CD14-positive monocyte (primary cell): ENCODE results near the gene HDAC4. TPM values are rescaled to one million over a fixed set of nuclear protein-coding genes. Genes with fewer than 3 reads are reported as not detected.
A peak's percentile ranks its signal among the peaks of the same experiment; 100 is the strongest.

Source experiments
- DNase-seq, 3 donors: peaks; one replicate each; pipeline ENCODE4 v3.0.0-alpha.2; 2011 to 2022
- H2AFZ ChIP-seq: 2 replicates; pipeline ENCODE4 v1.6.0; 2012; ENCODE audit warnings: mild to moderate bottlenecking, low read depth, low read length, inconsistent platforms; ENCODE audit not compliant: insufficient read depth, poor library complexity, severe bottlenecking
- H3K27ac ChIP-seq, 2 donors: 1 replicate in 1 of 2; 2 replicates in 1 of 2; pipeline ENCODE4 v1.5.1; 2012 to 2013; ENCODE audit warnings: low read length in 2 of 2, control low read depth in 1 of 2, inconsistent platforms in 1 of 2, low read depth in 1 of 2, mild to moderate bottlenecking in 1 of 2
- H3K27me3 ChIP-seq, 2 donors: one replicate each; pipeline versions ENCODE4 v1.6.0 to v1.6.1; 2011 to 2013; ENCODE audit warnings: low read length in 2 of 2; ENCODE audit not compliant: control insufficient read depth in 2 of 2, insufficient read depth in 2 of 2
- H3K36me3 ChIP-seq, 2 donors: replicated peaks in 1 of 2; 1 replicate in 1 of 2; 2 replicates in 1 of 2; pipeline versions ENCODE4 v1.5.1 to v1.6.1; 2012 to 2013; ENCODE audit warnings: low read length in 2 of 2, control low read depth in 1 of 2, inconsistent platforms in 1 of 2, mild to moderate bottlenecking in 1 of 2; ENCODE audit not compliant: insufficient read depth in 2 of 2, control insufficient read depth in 1 of 2
- H3K4me1 ChIP-seq, 2 donors: 1 replicate in 1 of 2; 2 replicates in 1 of 2; pipeline versions ENCODE4 v1.5.1 to v1.6.1; 2012 to 2013; ENCODE audit warnings: low read length in 2 of 2, control low read depth in 1 of 2, inconsistent platforms in 1 of 2, mild to moderate bottlenecking in 1 of 2, moderate library complexity in 1 of 2; ENCODE audit not compliant: insufficient read depth in 2 of 2, control insufficient read depth in 1 of 2
- H3K4me2 ChIP-seq: replicated peaks from 2 replicates; pipeline ENCODE3; 2012; ENCODE audit warnings: low read length, moderate library complexity, mild to moderate bottlenecking; ENCODE audit not compliant: poor library complexity, severe bottlenecking; ENCODE audit errors: extremely low read depth
- H3K4me3 ChIP-seq, 3 experiments: fragments of 200-600 bp in 1 of 3; sonication (generic) in 1 of 3; replicated peaks in 1 of 3; 1 replicate in 2 of 3; 2 replicates in 1 of 3; pipeline ENCODE4 v1.5.1; 2011 to 2013; ENCODE audit warnings: low read length in 3 of 3, mild to moderate bottlenecking in 3 of 3, control low read depth in 2 of 3, low read depth in 2 of 3, inconsistent platforms in 1 of 3, moderate library complexity in 1 of 3
- H3K79me2 ChIP-seq: 2 replicates; pipeline ENCODE4 v1.6.0; 2012; ENCODE audit warnings: mild to moderate bottlenecking, control low read depth, inconsistent platforms, low read length, moderate library complexity; ENCODE audit not compliant: insufficient read depth
- H3K9ac ChIP-seq: 2 replicates; pipeline ENCODE4 v1.6.0; 2017; ENCODE audit warnings: low read length, mild to moderate bottlenecking; ENCODE audit not compliant: insufficient read depth, poor library complexity, severe bottlenecking
- H3K9me3 ChIP-seq, 2 donors: replicated peaks in 1 of 2; 1 replicate in 1 of 2; 2 replicates in 1 of 2; pipeline versions ENCODE4 v1.5.1 to v1.6.1; 2012 to 2013; ENCODE audit warnings: low read length in 2 of 2, control low read depth in 1 of 2; ENCODE audit not compliant: control insufficient read depth in 1 of 2, insufficient read depth in 1 of 2
- H4K20me1 ChIP-seq: 2 replicates; pipeline ENCODE4 v1.6.0; 2012; ENCODE audit warnings: mild to moderate bottlenecking, low read length, control low read depth, moderate library complexity; ENCODE audit not compliant: insufficient read depth
- H3K27ac Mint-ChIP-seq, 7 donors: one replicate each; pipeline ENCODE4 v1.8.0; 2020; ENCODE audit warnings: mild to moderate bottlenecking in 7 of 7, mixed read lengths in 7 of 7, moderate library complexity in 6 of 7, inconsistent platforms in 2 of 7
- H3K27me3 Mint-ChIP-seq, 3 donors: one replicate each; pipeline ENCODE4 v1.8.0; 2021 to 2022; ENCODE audit warnings: low read depth in 3 of 3, mild to moderate bottlenecking in 3 of 3, mixed read lengths in 3 of 3, moderate library complexity in 3 of 3, inconsistent platforms in 1 of 3
- H3K36me3 Mint-ChIP-seq, 2 donors: one replicate each; pipeline ENCODE4 v1.8.0; 2020; ENCODE audit warnings: mixed read lengths in 2 of 2, inconsistent platforms in 1 of 2, mild to moderate bottlenecking in 1 of 2
- H3K4me1 Mint-ChIP-seq: one replicate; pipeline ENCODE4 v1.8.0; 2020; ENCODE audit warnings: mild to moderate bottlenecking, mixed read lengths
- H3K4me3 Mint-ChIP-seq, 2 donors: one replicate each; pipeline ENCODE4 v1.8.0; 2020; ENCODE audit warnings: mild to moderate bottlenecking in 2 of 2, mixed read lengths in 2 of 2, moderate library complexity in 1 of 2
- H3K9me3 Mint-ChIP-seq, 7 donors: one replicate each; pipeline ENCODE4 v1.8.0; 2020 to 2022; ENCODE audit warnings: mixed read lengths in 7 of 7, mild to moderate bottlenecking in 6 of 7, moderate library complexity in 6 of 7, inconsistent platforms in 2 of 7
- WGBS: methylation state at CpG from one replicate; pipeline ENCODE4 v1.1.5; 2013; ENCODE audit warnings: missing lambda C conversion rate; ENCODE audit not compliant: insufficient coverage; 5-methylcytosine and 5-hydroxymethylcytosine counted together
- intact Hi-C, 2 donors: fragments of 100-400 bp; cut with micrococcal nuclease; formaldehyde crosslinking; loops; one replicate each; pipeline versions ENCODE4 v1.15.0 to v1.15.1; 2023
- polyA plus RNA-seq, 3 donors: library from polyadenylated mRNA; depleted of rRNA in 1 of 3; unstranded in 2 of 3; stranded (reverse) in 1 of 3; fragments of 300-500 nt in 2 of 3; fragments of >200 nt in 1 of 3; fragmentation: Illumina TruSeq in 2 of 3; gene quantifications; 1 replicate in 2 of 3; 2 replicates in 1 of 3; pipeline ENCODE4 v1.2.3, GENCODE V29; 2012 to 2021
- TF ChIP-seq, protein P1 (sequence below): fragments of 200-600 bp; IDR thresholded peaks from one replicate; pipeline ENCODE4 v1.8.0; 2022; ENCODE audit warnings: antibody characterized with exemption, mild to moderate bottlenecking

Gene HDAC4
- polyA plus RNA-seq, 3 donors: 3.3 to 23.0 (median 4.5) TPM

DNA sequence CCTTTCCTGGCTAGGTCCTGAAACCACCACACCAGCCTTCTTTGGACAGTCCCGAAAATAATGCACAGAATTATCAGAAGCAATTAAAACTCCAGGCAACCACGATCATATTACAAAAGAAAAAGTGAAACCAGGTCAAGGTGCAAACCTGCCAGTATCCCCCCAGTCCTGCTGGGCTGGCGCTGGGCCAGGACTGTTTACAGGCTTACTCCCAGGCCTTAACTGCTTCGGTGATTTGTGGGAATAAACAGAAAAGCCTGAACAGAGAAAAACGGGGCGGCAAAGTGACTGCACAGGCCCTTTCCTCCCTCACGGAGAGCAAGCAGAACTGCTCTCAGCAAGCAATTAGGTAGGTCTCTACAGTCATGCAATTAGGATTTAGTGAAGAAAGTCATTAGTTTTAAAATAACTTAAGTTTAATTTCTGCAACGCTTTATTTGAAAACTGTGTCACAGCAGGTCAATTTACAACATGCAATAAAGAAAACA is 1.3 kb downstream of the HDAC4 start:
- Mint-ChIP-seq H3K36me3 (peaks cover 10 to 11% of the 10 kb centered on the region in 2 donors), H3K27me3 (peaks cover 0 to 11% (median 0%) of the 10 kb centered on the region in 3 donors), H3K27ac (peak overlapping the region; percentile 74 to 91 (median 86)), H3K4me1 (peaks cover 47% of the 10 kb centered on the region), H3K4me3 (peak overlapping the region; percentile 89 to 90), H3K9me3 (no peaks in the 10 kb centered on the region)
- Histone ChIP-seq H3K79me2 (peaks cover 61% of the 10 kb centered on the region), H3K4me1 (peaks cover 14 to 36% of the 10 kb centered on the region in 2 donors), H4K20me1 (peaks cover 24% of the 10 kb centered on the region), H3K9me3 (no peaks in the 10 kb centered on the region), H2AFZ (no peak overlapping the region), H3K36me3 (no peaks in the 10 kb centered on the region), H3K4me2 (peak overlapping the region; percentile 89), H3K4me3 (peak overlapping the region; percentile 46 to 76 (median 73)), H3K27me3 (no peaks in the 10 kb centered on the region), H3K27ac (peak overlapping the region in 1 of 2 donors; percentile 81), H3K9ac (peak overlapping the region; percentile 82)
- DNase-seq: no peak
- TF ChIP-seq, protein P1, sequence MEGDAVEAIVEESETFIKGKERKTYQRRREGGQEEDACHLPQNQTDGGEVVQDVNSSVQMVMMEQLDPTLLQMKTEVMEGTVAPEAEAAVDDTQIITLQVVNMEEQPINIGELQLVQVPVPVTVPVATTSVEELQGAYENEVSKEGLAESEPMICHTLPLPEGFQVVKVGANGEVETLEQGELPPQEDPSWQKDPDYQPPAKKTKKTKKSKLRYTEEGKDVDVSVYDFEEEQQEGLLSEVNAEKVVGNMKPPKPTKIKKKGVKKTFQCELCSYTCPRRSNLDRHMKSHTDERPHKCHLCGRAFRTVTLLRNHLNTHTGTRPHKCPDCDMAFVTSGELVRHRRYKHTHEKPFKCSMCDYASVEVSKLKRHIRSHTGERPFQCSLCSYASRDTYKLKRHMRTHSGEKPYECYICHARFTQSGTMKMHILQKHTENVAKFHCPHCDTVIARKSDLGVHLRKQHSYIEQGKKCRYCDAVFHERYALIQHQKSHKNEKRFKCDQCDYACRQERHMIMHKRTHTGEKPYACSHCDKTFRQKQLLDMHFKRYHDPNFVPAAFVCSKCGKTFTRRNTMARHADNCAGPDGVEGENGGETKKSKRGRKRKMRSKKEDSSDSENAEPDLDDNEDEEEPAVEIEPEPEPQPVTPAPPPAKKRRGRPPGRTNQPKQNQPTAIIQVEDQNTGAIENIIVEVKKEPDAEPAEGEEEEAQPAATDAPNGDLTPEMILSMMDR: no peak
- intact Hi-C loops: loop anchor here (2.0 to 10.0 kb wide), 2 partner anchors 125 to 131 kb away; no protein-coding TSS in a partner anchor
- WGBS: no CpG with 5 or more reads among the region's 8 CpGs

DNA sequence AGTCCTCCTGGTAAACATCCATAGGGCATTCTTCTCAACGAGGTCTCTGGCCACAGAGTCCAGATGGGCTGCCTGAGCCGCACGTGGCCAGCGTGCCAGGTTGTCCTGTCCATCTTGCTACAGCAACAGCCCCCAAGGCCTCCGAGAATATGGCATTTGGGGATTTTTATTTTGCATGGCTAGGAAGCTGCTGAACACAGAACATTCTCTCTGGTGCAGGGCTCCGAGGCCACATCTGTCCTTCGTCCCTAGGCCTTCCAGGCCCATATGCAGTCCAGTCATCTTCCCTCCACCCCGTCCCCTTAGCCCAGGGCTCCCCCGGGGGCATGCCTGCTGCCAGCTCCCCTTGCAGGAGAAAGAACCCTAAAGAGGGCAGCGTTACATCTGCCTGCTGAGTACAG is 2.3 kb downstream of the HDAC4 start:
- Histone ChIP-seq H3K27ac (no peak overlapping the region), H3K4me1 (peaks cover 14 to 39% of the 10 kb centered on the region in 2 donors), H3K9me3 (no peaks in the 10 kb centered on the region), H2AFZ (no peak overlapping the region), H3K79me2 (peaks cover 70% of the 10 kb centered on the region), H3K27me3 (no peaks in the 10 kb centered on the region), H3K36me3 (no peaks in the 10 kb centered on the region), H3K4me3 (peak overlapping the region in 1 of 3 experiments; percentile 76), H4K20me1 (peaks cover 32% of the 10 kb centered on the region), H3K4me2 (peak overlapping the region; percentile 24), H3K9ac (no peak overlapping the region)
- H3K27me3 Mint-ChIP-seq: peaks cover 0 to 7% (median 0%) of the 10 kb centered on the region in 3 donors
- H3K4me1 Mint-ChIP-seq: peaks cover 55% of the 10 kb centered on the region
- H3K4me3 Mint-ChIP-seq: peak overlapping the region in 1 of 2 donors; percentile 90
- WGBS: 92% methylated on average over 4 of the region's 10 CpGs
- H3K27ac Mint-ChIP-seq: peak overlapping the region in 2 of 7 donors; percentile 12 to 42
- intact Hi-C loops: loop anchor here (2.0 to 10.0 kb wide), 2 partner anchors 124 to 130 kb away; no protein-coding TSS in a partner anchor
- peak in 1 of 3 donors; percentile 2 for DNase-seq
- TF ChIP-seq, protein P1: no peak
- no peaks in the 10 kb centered on the region for H3K9me3 Mint-ChIP-seq
- peaks cover 12 to 13% of the 10 kb centered on the region in 2 donors for H3K36me3 Mint-ChIP-seq
